OCI-LY7 (cell line): Measurements from ENCODE around the gene LZTS3. TPM values are rescaled to one million over a fixed set of nuclear protein-coding genes. Genes with fewer than 3 reads are reported as not detected.

ENCODE experiments used
- BruUV-seq: library from RNA; stranded (reverse); fragments of 400-500 nt; replicated peaks from 2 replicates; lab custom pipeline; 2021; lab: Mats Ljungman, UMichigan
- CTCF ChIA-PET: fragments of 300-600 bp; sonication (Branson Sonifier 250); formaldehyde crosslinking; loops from one replicate; lab custom pipeline; 2022; ENCODE audit warnings: antibody characterized with exemption; ENCODE audit not compliant: unreplicated experiment; lab: Charles Lee
- POLR2A ChIA-PET: fragments of 300-600 bp; sonication (Branson Sonifier 250); formaldehyde crosslinking; loops from one replicate; lab custom pipeline; 2022; ENCODE audit warnings: antibody characterized with exemption; lab: Charles Lee
- DNase-seq: peaks from one replicate; pipeline ENCODE4 v3.0.0-alpha.2; 2015; ENCODE audit warnings: low spot score
- H2AFZ ChIP-seq: fragments of 200-600 bp; sonication (generic), shearing (Covaris generic); 2 replicates; pipeline ENCODE4 v1.6.1; 2014; ENCODE audit warnings: mild to moderate bottlenecking, antibody characterized with exemption, low read length, moderate library complexity
- H3K27ac ChIP-seq: fragments of 200-600 bp; sonication (generic); 2 replicates; pipeline ENCODE4 v1.5.1; 2014; ENCODE audit warnings: mixed run types, low read depth, mild to moderate bottlenecking, moderate library complexity, low read length, inconsistent platforms; ENCODE audit not compliant: poor library complexity, severe bottlenecking
- H3K36me3 ChIP-seq: fragments of 200-600 bp; sonication (generic); 2 replicates; pipeline ENCODE4 v1.6.1; 2014; ENCODE audit warnings: mild to moderate bottlenecking, antibody characterized with exemption, low read length, moderate library complexity, mixed read lengths; ENCODE audit not compliant: insufficient read depth
- H3K4me1 ChIP-seq: fragments of 200-600 bp; sonication (generic); 2 replicates; pipeline ENCODE4 v1.5.1; 2014; ENCODE audit warnings: mild to moderate bottlenecking, low read length; ENCODE audit not compliant: insufficient read depth, poor library complexity, severe bottlenecking
- H3K4me2 ChIP-seq: fragments of 200-600 bp; sonication (generic); 2 replicates; pipeline ENCODE4 v1.6.1; 2014; ENCODE audit warnings: mild to moderate bottlenecking, low read length
- H3K4me3 ChIP-seq: fragments of 200-600 bp; sonication (generic); 2 replicates; pipeline ENCODE4 v1.5.1; 2014; ENCODE audit warnings: mild to moderate bottlenecking, low read depth, low read length; ENCODE audit not compliant: poor library complexity, severe bottlenecking
- H3K79me2 ChIP-seq: fragments of 200-600 bp; sonication (generic); 2 replicates; pipeline ENCODE4 v1.6.1; 2016; ENCODE audit warnings: low read depth, mild to moderate bottlenecking, low read length, moderate library complexity, mixed read lengths; ENCODE audit not compliant: insufficient read depth
- H3K9me2 ChIP-seq: fragments of 200-600 bp; sonication (generic); 2 replicates; pipeline ENCODE4 v1.6.1; 2016; ENCODE audit warnings: mild to moderate bottlenecking, low read length, mixed read lengths; ENCODE audit not compliant: insufficient read depth
- H3K9me3 ChIP-seq: fragments of 200-600 bp; sonication (generic); 2 replicates; pipeline ENCODE4 v1.6.1; 2014; ENCODE audit warnings: mild to moderate bottlenecking, mixed run types, low read length, mixed read lengths
- H4K20me1 ChIP-seq: fragments of 200-600 bp; sonication (generic); 2 replicates; pipeline ENCODE4 v1.6.1; 2014; ENCODE audit warnings: mild to moderate bottlenecking, antibody characterized with exemption, low read length, moderate library complexity, mixed read lengths; ENCODE audit not compliant: insufficient read depth
- CTCF ChIP-seq: fragments of 200-600 bp; sonication (generic); conservative IDR thresholded peaks from 2 replicates; pipeline ENCODE4 v1.5.1; 2014; ENCODE audit warnings: mild to moderate bottlenecking, antibody characterized with exemption, low read length, moderate library complexity, mixed read lengths
- EZH2phosphoT487 ChIP-seq: fragments of 200-600 bp; sonication (generic); IDR thresholded peaks from 2 replicates; pipeline ENCODE4 v1.6.1; 2018; ENCODE audit warnings: low read depth, borderline replicate concordance, mild to moderate bottlenecking, mixed run types, antibody characterized with exemption, low read length, moderate library complexity, mixed read lengths
- intact Hi-C: fragments of 100-400 bp; cut with micrococcal nuclease; formaldehyde crosslinking; loops from one replicate; pipeline ENCODE4 v1.10.0; 2022; ENCODE audit not compliant: unreplicated experiment
- total RNA-seq, 2 experiments: library from RNA; depleted of rRNA in 1 of 2; stranded (reverse); fragments of >200 nt in 1 of 2; shearing (Covaris generic) in 1 of 2; gene quantifications; 2 replicates each; pipeline ENCODE4 v1.2.3, GENCODE V29; 2014 to 2022

The LZTS3 gene
- total RNA-seq, 2 experiments from 2014 or later, result 4.7 to 5.0 TPM

- ChIA-PET POLR2A (interaction anchor here (0.6 kb wide), 1 partner anchor 30 kb away, joined by 3 read pairs; no protein-coding TSS in a partner anchor), CTCF (no interaction called here)
- Histone ChIP-seq H3K9me2 (no peaks in the 10 kb centered on the region), H3K9me3 (no peaks in the 10 kb centered on the region), H3K4me2 (peak overlapping the region; percentile 85), H2AFZ (no peak overlapping the region; the same call in 1 of the 2 replicates), H3K4me3 (peak overlapping the region; percentile 97), H3K4me1 (peaks cover 27% of the 10 kb centered on the region), H3K27ac (no peak overlapping the region), H3K36me3 (no peaks in the 10 kb centered on the region), H4K20me1 (no peaks in the 10 kb centered on the region), H3K79me2 (no peaks in the 10 kb centered on the region)
- no peak for TF ChIP-seq EZH2phosphoT487
- no peak for TF ChIP-seq CTCF
- BruUV-seq, result no TSS peak
- no peak for DNase-seq
- intact Hi-C loops, result no loop called here
Measured at GRCh38 chr20:3172126-3172932, 1.0 kb downstream of the LZTS3 start.

GRCh38 chr20:3171391-3172125, 1.8 kb downstream of the LZTS3 start:
- no peak overlapping the region for H3K4me2 ChIP-seq

More at GRCh38 chr20:3171391-3172125, 1.8 kb downstream of the LZTS3 start:
- Histone ChIP-seq H3K4me3 (no peak overlapping the region), H3K27ac (no peak overlapping the region), H3K4me1 (peaks cover 27% of the 10 kb centered on the region), H3K36me3 (no peaks in the 10 kb centered on the region), H3K9me3 (no peaks in the 10 kb centered on the region), H2AFZ (no peak overlapping the region), H3K9me2 (no peaks in the 10 kb centered on the region), H4K20me1 (no peaks in the 10 kb centered on the region), H3K79me2 (no peaks in the 10 kb centered on the region)
- no TSS peak for BruUV-seq
- DNase-seq, result no peak
- TF ChIP-seq CTCF (no peak), EZH2phosphoT487 (no peak)
- POLR2A ChIA-PET, result interaction anchor here (0.6 to 1.0 kb wide), 3 partner anchors 12 to 32 kb away, joined by 3 to 4 read pairs (median 3); partner anchors contain the start of genes FASTKD5 and UBOX5
- intact Hi-C loops, result no loop called here
- CTCF ChIA-PET, result no interaction called here
